Activated CD8-positive, alpha-beta memory T cell treated with anti-CD3 and anti-CD28 coated beads, Interleukin-2, amount 50 U/mL, for 1 hour (primary cell): ENCODE measurements around the gene LTBP4.
A peak's percentile ranks its signal among the peaks of the same experiment; 100 is the strongest.

Experiments
- DNase-seq: peaks from one replicate; pipeline ENCODE4 v3.0.0-alpha.2; 2020; ENCODE audit errors: extremely low read depth

Gene LTBP4

DNA sequence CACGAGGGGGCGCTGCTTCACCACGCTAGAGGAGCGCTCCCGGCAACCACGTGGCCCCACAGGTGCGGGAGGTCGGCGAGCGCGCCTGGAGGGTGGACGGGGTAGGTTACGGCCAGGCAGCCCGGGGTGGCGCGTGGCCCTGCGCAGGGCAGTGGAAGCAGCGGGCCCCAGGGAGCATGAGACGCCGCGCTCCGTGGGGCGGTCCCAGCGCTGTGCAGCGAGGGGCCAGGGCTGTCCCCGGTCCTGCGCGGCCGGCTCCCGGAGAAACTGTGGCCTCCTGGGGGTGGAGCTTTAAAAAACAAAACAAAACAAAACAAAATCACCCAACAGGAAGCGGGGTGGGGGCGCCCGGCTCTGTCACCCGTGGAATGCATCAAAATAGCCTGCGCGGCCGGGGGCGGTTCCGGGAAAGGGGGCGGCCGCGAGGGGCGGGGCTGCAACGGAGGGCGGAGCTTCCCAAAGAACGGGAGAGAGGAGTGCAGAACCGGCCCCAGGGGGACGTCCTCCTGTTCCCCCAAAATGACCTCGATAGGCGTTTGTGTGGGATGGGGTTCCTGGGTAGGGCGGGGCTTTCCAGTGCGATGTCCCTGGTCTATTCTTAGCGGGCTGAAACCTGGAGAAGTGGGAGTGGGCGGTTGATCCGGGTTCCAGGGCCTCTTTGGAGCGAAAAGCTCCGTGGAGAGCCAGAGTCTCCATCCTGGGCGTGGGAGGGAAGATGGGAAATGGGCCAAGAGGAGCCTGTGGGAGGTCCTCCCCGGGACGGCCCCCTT, 61.9 kb downstream of the LTBP4 start:
- peak; percentile 74 for DNase-seq

DNA sequence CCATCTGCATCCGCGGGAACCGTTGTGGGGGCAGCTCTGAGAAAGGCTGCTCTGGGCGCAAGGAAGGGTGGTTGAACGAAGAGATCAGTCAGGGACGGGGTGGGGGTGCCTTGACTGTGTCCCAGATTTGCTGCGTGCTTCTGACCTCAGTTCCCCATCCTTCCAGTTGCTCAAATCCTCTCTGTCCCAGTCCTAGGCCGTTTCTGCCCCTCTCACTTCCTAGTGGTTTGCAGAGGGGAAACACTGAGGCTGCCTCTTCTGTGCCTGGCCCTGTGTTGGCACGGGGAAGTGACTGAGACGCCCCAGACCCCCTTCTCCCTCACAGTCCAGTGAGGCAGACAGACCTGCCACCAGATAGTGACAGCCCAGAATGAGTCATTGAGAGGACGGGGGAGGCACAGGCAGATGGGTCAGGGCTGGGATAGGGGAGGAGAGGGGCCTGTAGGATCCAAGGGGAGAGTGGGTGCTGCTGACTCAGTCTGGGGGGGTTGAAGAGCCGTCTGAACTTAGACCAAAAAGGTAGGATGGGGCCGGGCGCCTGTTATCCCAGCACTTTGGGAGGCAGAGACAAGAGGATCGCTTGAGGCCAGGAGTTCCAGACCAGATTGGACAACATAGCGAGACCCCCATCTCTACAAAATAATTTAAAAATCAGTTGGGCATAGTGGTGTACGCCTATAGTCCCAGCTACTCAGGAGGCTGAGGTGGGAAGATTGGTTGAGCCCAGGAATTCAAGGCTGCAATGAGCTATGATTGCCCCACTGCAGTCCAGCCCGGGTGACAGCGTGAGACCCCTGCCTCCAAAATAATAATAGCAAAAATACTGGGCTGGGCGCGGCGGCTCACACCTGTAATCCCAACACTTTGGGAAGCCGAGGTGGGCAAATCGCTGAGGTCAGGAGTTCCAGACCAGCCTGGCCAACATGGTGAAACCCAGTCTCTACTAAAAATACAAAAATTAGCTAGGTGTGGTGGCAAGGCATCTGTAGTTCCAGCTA, 62.8 kb downstream of the LTBP4 start:
- no peak for DNase-seq

DNA sequence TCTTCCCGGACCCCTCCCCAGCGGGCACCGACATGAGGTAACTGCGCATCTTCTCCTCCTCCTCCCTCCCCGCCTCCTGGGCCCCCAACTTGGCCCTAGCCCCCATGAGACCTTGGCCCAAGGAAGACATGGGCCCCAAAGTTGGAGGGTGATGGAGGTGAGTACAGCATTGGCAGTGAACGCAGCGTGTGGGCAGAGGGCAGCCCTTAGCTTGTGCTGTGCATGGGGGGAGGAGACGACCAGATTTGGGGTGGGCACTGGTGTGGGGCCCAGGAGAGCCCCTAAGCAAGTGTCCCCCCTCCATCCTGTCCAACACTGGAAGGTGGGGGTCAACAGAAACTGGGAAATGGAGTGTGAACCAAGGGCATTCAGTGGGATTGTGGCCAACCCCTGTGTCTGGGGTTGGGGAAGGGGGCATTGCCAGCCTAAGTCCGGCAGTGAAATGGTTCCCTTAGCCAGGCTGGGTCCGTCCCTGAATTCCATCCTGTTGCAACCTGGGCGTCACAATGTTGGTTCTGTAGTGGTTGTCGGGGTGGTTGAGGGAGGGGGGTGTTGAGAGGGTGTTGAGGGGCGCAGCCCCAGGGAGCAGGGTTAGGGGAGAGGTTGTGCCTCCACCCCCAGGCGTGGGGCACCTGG, 65.8 kb downstream of the LTBP4 start:
- no peak for DNase-seq

DNA sequence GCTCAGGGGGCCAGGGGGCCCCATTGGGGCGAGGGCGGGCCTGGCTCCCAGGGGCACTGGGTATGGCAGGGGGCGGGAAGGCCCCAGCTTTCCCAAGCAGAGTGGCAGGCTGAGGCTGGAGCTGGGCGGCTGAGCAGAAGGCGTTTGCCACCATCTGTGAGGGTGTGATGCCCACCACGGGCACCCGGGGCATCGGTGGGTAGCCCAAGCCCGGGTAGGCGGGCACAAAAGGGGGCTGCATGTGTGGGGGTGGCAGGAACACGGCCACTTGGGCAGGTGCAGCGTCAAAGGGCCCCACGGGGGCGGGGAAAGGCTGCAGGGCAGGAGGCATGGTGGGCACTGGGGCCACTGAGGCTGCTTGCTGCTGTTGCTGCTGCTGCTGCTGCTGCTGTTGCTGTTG, 66.4 kb downstream of the LTBP4 start:
- no peak for DNase-seq

DNA sequence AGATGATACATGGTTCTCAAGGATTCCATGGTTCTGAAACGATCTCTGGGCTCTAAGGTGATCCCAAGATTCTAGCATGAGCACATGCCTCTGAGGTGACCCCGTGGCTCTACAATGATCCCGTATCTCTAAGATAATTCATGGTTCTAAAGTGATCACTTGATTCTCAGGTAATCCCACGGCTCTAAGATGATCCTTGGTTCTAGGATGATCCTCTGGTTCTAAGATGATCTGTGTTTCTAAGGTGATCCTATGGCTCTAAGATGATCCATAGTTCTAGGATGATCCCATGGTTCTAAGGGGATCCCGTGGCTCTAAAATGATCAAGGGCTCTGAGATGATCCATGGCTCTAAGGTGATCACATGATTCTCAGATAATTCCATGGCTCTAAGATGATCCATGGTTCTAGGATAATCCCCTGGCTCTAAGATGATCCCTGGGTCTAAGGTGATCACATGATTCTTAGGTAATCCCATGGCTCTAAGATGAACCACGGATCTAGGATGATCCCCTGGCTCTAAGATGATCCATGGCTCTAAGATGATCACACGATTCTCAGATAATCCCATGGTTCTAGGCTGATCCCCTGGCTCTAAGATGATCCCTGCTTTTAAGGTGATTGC, 67.9 kb downstream of the LTBP4 start:
- no peak for DNase-seq

DNA sequence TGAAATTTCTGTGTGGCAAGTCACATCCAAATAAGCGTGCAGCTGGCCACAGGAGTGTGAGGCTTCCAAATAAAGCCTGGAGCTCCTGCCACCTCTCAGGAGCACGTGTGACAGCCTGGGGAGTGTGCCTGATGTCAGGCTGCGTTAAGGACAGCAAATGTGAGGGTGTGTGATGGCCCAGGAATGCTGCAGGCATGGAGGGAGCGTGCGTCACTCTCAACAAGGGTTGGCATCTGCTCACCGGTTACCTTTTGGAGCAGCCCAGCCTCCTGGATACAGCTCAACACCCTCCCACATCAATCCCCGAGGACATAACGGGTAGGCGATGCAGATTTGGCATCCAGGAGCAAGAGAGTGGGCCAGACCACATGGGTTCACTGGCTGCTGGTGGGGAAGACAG, 70.2 kb downstream of the LTBP4 start:
- no peak for DNase-seq

DNA sequence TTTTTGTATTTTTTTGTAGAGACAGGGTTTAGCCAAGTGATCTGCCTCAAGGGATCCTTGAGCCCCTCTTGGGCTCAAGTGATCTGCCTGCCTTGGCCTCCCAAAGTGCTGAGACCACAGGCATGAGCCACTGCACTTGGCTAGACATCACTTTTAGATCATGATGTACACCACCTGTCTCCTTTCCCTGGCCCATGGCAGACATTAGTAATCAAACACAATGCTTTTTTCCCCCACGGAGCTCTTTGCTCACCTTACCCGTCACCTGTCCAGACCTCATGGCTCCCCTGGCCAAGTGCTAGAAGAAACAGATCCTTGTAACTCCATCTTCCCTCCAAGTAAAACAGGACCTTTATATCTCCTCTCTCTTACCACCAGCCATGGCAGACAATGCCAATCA, 70.9 kb downstream of the LTBP4 start:
- DNase-seq, result no peak

DNA sequence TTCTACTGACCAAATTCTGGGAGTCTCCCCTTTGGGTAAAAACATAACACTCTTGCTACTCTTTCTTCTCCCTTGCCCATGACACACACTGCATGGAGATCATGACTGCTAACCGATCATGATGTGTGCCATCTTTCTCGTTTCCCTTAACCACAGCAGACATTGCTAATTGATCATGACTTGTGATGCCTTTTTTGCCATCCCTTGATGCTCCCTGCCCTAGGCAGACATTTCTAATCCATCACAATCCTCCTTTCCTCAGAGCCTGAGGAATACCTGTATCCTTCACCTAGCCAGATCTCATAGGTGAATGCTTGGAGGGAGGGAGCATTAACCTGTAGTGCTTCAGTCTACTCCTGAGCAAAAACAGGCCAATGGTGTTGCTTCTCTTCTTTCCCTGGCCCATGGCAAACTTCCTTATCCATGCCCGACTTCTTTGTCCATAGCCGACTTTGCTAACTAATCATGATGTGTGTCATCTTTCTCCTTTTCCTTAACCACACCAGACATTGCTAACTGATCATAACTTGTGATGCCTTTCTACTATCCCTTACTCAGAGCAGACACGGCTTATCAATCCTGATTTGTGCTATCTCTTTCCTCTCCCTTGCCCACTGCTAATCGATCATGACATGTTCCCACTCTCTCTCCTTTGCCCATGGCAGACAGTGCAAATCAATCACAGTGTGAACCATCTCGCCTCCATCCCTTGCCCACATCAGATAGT, 71.6 kb downstream of the LTBP4 start:
- DNase-seq, result no peak

DNA sequence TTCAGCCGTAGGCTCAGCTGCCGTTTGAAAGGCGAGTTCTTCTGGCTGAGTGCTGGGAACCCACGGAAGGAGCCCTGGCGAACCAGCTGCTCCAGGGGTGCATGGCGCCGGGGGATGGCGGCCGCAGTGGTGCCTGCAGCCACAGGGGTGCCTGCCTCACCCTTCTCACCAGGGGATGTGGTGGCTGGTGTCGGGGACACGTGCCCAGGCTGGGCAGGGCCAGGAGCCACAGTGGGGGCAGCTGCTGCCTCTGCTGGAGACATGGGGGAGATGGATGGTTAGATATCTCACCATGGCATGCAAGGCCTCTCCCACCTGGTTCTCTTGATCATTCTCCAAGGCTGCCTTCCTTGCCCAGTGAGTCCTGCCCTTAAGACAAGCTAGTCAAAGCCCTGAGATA, 72.2 kb downstream of the LTBP4 start:
- DNase-seq, result no peak

DNA sequence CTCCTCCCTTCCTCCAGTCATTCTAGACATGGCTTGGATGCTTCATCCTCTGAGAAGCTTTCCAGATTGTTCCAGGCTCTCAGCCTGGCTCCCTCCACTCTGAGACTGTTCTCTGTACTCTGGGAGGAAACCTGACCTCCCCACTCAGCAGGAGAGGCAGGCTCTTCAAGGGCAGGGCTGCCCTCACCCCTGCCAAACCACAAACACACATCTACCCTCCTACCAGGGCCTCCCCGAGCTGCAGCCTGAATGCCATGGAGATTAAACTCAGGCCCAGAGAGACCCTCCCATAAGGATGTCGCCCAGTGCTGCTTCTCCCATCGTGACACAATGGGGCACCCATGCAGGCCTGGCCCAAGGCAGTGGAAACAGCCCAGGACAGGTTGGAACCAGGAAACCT, 73.1 kb downstream of the LTBP4 start:
- DNase-seq, result no peak

DNA sequence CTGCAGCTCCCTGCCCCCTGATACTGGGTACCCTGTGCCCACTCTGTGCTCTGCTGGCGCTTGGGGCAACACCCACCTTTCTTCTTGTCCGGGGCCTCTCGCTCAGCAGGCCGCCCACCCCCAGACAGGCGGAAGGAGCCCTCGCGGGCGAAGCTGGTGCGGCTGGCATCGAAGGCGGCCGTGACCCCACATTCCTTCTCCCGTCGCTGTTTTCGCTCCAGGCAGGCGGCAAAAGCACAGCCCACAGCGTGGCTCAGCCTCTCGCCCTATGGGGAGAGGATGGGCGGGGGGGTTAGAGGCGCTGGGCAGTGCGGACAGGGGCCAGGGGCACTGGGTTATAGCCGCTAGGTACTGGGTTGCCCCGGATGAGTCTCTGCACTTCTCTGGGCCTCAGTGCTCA, 76.0 kb downstream of the LTBP4 start:
- DNase-seq, result no peak
